Measurements from ENCODE around the gene POC1A. TPM values are rescaled to one million over a fixed set of nuclear protein-coding genes. Genes with fewer than 3 reads are reported as not detected.
"Not testable (repeated sequence)": the region's sequence is repeated elsewhere in the genome, so short reads cannot be mapped to it uniquely, and the experiment has no call there.

The POC1A gene
- total RNA-seq, 1 experiment from 2014 or later: 16.1 TPM

- intact Hi-C loops (cut with micrococcal nuclease; ENCODE audit: unreplicated experiment): no loop called here
- no peaks in the 10 kb centered on the region for H3K4me1 ChIP-seq (ENCODE audit: insufficient read depth, low read length, poor library complexity, severe bottlenecking)
- no peaks in the 10 kb centered on the region for H3K27me3 ChIP-seq (replicated peaks; ENCODE audit: insufficient read depth, low read depth, low read length, poor library complexity)
- TF ChIP-seq CTCF (conservative IDR thresholded peaks at IDR 0.05; ENCODE audit: low read depth, low read length) (no peak), EZH2 (IDR thresholded peaks at IDR 0.05; ENCODE audit: borderline replicate concordance, low read depth, low read length, poor library complexity, severe bottlenecking) (no peak)
- DNase-seq (ENCODE audit: low spot score): no peak
- ChIA-PET POLR2A (ENCODE audit: low non-redundant PET) (no interaction called here), CTCF (no interaction called here)
- H3K9me3 ChIP-seq (ENCODE audit: low read depth, low read length, poor library complexity, severe bottlenecking): no peaks in the 10 kb centered on the region
- H3K27ac ChIP-seq (ENCODE audit: low read depth, low read length, poor library complexity, severe bottlenecking): no peak overlapping the region
- no peak overlapping the region for H3K4me3 ChIP-seq (ENCODE audit: low read depth, low read length, poor library complexity, severe bottlenecking)
- no peaks in the 10 kb centered on the region for H3K36me3 ChIP-seq (ENCODE audit: insufficient read depth, low read length, poor library complexity, severe bottlenecking)
- no TSS peak for BruUV-seq (replicated peaks)
These were observed 120.0 kb downstream of the POC1A start for GRCh38 chr3:52034212-52034611.

- H3K4me1 ChIP-seq (ENCODE audit: insufficient read depth, low read length, poor library complexity, severe bottlenecking); H3K9me3 ChIP-seq (ENCODE audit: low read depth, low read length, poor library complexity, severe bottlenecking); H3K27me3 ChIP-seq (replicated peaks; ENCODE audit: insufficient read depth, low read depth, low read length, poor library complexity); H3K36me3 ChIP-seq (ENCODE audit: insufficient read depth, low read length, poor library complexity, severe bottlenecking); BruUV-seq (replicated peaks); H3K27ac ChIP-seq (ENCODE audit: low read depth, low read length, poor library complexity, severe bottlenecking); intact Hi-C loops (cut with micrococcal nuclease; ENCODE audit: unreplicated experiment); POLR2A ChIA-PET (ENCODE audit: low non-redundant PET); CTCF ChIA-PET; DNase-seq (ENCODE audit: low spot score); H3K4me3 ChIP-seq (ENCODE audit: low read depth, low read length, poor library complexity, severe bottlenecking): not testable (repeated sequence)
These were observed 120.5 kb downstream of the POC1A start for GRCh38 chr3:52033748-52034147.

GRCh38 chr3:52032702-52033408, 121.4 kb downstream of the POC1A start:
- no peak for DNase-seq (ENCODE audit: low spot score)
- no peaks in the 10 kb centered on the region for H3K4me1 ChIP-seq (ENCODE audit: insufficient read depth, low read length, poor library complexity, severe bottlenecking)
- no peak for TF ChIP-seq EZH2 (IDR thresholded peaks at IDR 0.05; ENCODE audit: borderline replicate concordance, low read depth, low read length, poor library complexity, severe bottlenecking)
- TF ChIP-seq CTCF (conservative IDR thresholded peaks at IDR 0.05; ENCODE audit: low read depth, low read length): no peak
- ChIA-PET POLR2A (ENCODE audit: low non-redundant PET) (no interaction called here), CTCF (no interaction called here)
- H3K27me3 ChIP-seq (replicated peaks; ENCODE audit: insufficient read depth, low read depth, low read length, poor library complexity): no peaks in the 10 kb centered on the region
- H3K9me3 ChIP-seq (ENCODE audit: low read depth, low read length, poor library complexity, severe bottlenecking): no peaks in the 10 kb centered on the region
- no peak overlapping the region for H3K4me3 ChIP-seq (ENCODE audit: low read depth, low read length, poor library complexity, severe bottlenecking)
- no peak overlapping the region for H3K27ac ChIP-seq (ENCODE audit: low read depth, low read length, poor library complexity, severe bottlenecking)
- intact Hi-C loops (cut with micrococcal nuclease; ENCODE audit: unreplicated experiment): no loop called here
- BruUV-seq (replicated peaks): no TSS peak
- no peaks in the 10 kb centered on the region for H3K36me3 ChIP-seq (ENCODE audit: insufficient read depth, low read length, poor library complexity, severe bottlenecking)

GRCh38 chr3:52031896-52032295, 122.3 kb downstream of the POC1A start:
- Histone ChIP-seq H3K4me3 (ENCODE audit: low read depth, low read length, poor library complexity, severe bottlenecking) (no peak overlapping the region), H3K27me3 (replicated peaks; ENCODE audit: insufficient read depth, low read depth, low read length, poor library complexity) (no peaks in the 10 kb centered on the region), H3K36me3 (ENCODE audit: insufficient read depth, low read length, poor library complexity, severe bottlenecking) (no peaks in the 10 kb centered on the region), H3K4me1 (ENCODE audit: insufficient read depth, low read length, poor library complexity, severe bottlenecking) (no peaks in the 10 kb centered on the region), H3K9me3 (ENCODE audit: low read depth, low read length, poor library complexity, severe bottlenecking) (no peaks in the 10 kb centered on the region), H3K27ac (ENCODE audit: low read depth, low read length, poor library complexity, severe bottlenecking) (no peak overlapping the region)
- CTCF ChIA-PET: no interaction called here
- POLR2A ChIA-PET (ENCODE audit: low non-redundant PET): no interaction called here
- intact Hi-C loops (cut with micrococcal nuclease; ENCODE audit: unreplicated experiment): no loop called here
- DNase-seq (ENCODE audit: low spot score): no peak
- no TSS peak for BruUV-seq (replicated peaks)
- no peak for TF ChIP-seq CTCF (conservative IDR thresholded peaks at IDR 0.05; ENCODE audit: low read depth, low read length)
- TF ChIP-seq EZH2 (IDR thresholded peaks at IDR 0.05; ENCODE audit: borderline replicate concordance, low read depth, low read length, poor library complexity, severe bottlenecking): no peak

All from A673 (cell line).